HUDEP-2 (cell line): ENCODE measurements around the gene OR7A5.
"Not testable (repeated sequence)": the region's sequence is repeated elsewhere in the genome, so short reads cannot be mapped to it uniquely, and the experiment has no call there.

ENCODE experiments used
- DNase-seq, 76 experiments: peaks; one replicate each; lab custom pipeline; 2025; ENCODE audit not compliant: unreplicated experiment in 76 of 76; lab: John Stamatoyannopoulos, UW

The OR7A5 gene

DNA sequence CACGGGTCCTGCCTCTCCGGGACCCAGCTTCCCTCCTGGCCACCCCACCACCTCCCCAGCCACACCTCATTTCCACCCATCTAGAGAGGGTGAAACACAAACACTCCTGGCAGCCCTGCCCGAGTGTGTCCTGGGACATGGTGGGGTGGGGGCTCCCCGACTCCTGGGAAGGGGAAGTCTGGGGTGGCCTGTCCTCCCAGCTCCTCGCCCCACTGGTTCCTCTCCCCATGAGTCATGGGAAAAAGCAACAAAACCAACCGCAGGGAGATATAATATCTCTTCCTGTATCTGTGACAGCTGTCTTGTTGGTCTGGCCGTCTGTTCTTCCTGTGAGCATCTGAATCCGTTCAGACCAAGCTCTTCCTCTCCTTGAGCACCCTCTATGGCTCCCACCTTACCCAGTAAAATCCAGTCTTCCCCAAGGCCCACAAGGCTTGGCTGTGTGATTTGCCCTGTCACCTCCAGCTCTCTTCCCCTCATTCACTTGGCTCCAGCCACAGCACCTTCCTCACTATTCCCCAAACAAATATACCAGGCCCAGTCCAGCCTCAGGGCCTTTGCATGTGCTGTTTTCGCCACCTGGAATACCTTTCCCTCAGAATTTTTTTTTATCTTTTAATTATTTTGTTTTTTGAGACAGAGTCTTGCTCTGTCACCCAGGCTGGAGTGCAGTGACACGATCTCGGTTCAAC is 49.7 kb downstream of the OR7A5 start:
- DNase-seq: peak in 68 of 76 experiments; percentile 15 to 89 (median 58)

- peak in 49 of 76 experiments; percentile 7 to 78 (median 35) for DNase-seq
These were observed 50.3 kb downstream of the OR7A5 start for GRCh38 chr19:14784730-14785101.

DNA sequence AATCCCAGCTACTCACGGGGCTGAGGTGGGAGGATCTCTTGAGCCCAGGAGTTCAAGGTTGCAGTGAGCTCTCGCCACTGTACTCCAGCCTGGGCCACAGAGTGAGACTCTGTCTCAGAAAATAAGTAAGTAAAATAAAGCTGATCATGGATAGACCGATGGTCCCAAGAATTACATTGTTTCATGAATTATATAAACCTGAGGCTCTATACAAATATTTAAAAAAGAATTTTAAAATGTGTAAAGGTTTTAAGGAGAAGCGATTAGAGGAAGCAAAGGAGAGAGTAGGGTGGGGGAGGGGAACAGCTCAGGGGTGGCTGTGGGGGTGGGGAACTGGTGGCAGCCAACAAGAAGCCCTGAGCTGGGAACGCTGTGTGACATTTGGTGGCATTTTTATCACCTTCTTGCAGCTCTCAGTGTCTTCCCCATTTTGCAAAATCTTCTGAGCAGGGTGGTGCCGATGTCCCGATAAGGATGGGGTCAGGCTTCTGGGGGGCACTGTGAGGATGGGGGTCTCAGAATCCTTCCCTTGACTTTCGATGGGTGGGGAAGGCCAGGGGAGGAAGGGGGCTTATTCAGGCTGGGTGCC is 51.5 kb downstream of the OR7A5 start:
- peak in 70 of 76 experiments; percentile 18 to 86 (median 56) for DNase-seq

DNA sequence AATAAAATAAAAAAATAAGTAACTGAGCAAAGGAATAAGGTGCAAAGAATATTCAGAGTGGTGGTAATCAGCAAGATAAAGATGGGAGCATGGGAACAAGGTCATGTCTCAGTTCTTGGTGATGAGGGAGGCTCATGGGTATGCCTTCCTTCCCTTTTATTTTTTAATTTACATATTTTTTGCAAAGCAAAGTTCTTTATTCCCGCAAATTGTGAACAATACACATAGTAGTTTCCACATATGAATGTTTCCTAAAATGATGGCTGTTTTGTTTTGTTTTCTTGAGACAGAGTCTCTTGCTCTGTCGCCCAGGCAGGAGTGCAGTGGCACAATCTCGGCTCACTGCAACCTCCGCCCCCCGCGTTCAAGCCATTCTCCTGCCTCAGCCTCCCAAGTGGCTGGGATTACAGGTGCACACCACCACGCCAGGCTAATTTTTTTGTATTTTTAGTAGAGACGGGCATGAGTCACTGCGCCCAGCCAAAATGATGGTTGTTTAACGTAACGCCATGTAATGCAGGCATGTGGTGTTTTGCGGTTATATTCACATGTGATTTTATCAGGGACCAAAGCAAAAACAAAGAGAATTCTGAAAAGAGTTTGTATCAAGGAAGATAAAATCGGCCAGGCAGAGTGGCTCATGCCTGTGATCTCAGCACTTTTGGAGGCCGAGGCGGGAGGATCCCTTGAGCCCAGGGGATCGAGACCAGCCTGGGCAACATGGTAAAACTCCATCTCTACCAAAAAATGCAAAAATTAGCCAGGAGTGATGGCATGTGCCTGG is 52.2 kb downstream of the OR7A5 start:
- DNase-seq: peak in 33 of 76 experiments; percentile 11 to 72 (median 30)

DNA sequence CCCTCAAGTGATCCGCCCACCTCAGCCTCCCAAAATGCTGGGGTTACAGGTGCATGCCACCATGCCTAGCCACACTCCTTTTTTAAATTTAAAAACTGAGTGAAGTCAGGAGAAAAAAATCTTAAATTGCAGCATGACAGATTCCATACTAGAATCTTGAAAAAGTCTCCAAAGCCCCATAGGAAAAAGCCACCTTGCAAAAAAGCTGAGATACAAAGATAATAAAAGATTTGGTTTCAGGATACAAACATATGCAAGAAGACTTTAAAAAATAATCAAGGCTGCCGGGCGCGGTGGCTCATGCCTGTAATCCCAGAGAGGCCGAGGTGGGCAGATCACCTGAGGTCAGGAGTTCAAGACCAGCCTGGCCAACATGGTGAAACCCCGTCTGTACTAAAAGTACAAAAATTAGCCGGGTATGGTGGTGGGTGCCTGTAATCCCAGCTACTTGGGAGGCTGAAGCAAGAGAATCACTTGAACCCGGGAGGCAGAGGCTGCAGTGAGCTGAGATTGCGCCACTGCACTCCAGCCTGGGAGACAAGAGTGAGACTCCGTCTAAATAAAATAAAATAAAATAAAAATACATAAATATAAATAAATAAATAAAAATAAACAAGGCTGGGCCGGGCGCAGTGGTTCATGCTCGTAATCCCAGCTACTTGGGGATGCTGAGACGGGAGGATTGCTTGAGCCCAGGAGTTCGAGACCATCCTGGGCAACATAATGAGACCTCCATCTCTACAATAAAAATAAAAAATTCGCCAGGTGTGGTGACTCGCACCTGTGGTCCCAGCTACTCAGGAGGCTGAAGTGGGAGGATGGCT is 53.1 kb downstream of the OR7A5 start:
- not testable (repeated sequence) for DNase-seq

- DNase-seq: not testable (repeated sequence)
These were observed 54.3 kb downstream of the OR7A5 start for GRCh38 chr19:14780622-14781225.

- no peak for DNase-seq
These were observed 55.8 kb downstream of the OR7A5 start for GRCh38 chr19:14779151-14779550.

DNA sequence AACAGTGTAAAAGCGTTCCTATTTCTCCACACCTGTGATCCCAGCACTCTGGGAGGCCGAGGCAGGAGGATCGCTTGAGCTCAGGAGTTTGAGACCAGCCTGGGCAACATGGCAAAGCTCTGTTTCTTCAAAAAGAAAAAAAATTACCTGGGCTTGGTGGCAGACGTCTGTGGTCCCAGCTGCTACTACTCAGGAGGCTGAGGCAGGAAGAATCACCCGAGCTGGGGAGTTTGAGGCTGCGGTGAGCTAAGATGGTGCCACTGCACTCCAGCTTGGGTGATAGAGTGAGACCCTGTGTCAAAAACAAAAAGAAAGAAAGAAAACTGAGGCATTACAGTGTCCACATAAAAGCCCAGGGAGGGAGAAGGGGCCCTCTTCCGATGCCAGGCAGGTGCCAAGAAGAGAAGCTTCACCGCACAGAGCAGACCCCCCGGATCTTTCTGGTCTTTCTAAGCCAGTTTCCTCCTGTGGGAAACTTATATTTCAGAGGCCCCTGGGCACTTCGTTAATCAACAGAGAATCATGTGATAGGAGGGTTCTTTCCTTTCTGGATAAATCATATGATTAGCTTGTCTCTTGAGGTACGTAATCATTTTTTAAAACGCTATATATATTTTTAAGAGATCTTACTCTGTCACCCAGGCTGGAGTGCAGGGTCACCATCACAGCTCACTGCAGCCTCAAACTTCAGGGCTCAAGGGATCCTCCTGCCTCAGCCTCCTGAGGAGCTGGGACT is 56.7 kb downstream of the OR7A5 start, which contains the start of gene ADGRE2:
ADGRE2 (minus strand) TSS at position 451 of the 736 bp plus-strand sequence. CDS start 1,804 bp downstream, outside the sequence.
- not testable (repeated sequence) for DNase-seq

- not testable (repeated sequence) for DNase-seq
These were observed 57.3 kb downstream of the OR7A5 start for GRCh38 chr19:14777645-14778044.
